SH-SY5Y (cell line): Measurements from ENCODE around the gene CTXND1.

Experiments used
- GATA2 ChIP-seq: IDR thresholded peaks from 2 replicates; pipeline ENCODE4 v1.6.1; 2011; ENCODE audit warnings: mild to moderate bottlenecking, low read depth, low read length
- GATA3 ChIP-seq: IDR thresholded peaks from 2 replicates; pipeline ENCODE4 v1.6.1; 2011; ENCODE audit warnings: low read depth, mild to moderate bottlenecking, low read length, moderate library complexity

DNA sequence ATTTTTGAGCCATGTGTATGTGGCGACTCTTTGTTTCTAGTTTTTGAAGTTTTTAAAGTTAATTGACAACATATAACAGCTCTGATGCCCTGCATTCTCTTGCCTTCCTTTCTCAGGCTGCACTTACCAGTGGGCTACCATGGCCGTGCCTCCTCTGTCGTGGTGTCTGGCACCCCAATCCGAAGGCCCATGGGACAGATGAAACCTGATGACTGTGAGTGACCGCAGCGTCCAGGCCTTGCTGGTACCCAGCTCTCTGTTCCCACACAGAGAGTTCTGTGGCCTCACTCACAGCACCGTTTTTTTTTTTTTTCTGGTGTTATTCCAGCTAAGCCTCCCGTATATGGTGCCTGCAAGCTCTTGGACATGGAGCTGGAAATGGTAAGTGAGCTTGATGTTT, 84.1 kb downstream of the CTXND1 start:
- TF ChIP-seq GATA3 = no peak
- TF ChIP-seq GATA2 = no peak
